Stimulated activated effector memory CD8-positive, alpha-beta T cell treated with anti-CD3 and anti-CD28 coated beads, Interleukin-12 subunit alpha, Interleukin-12 subunit beta, amount 100 ng/mL, for 72 hours (primary cell): ENCODE measurements around the gene UBB.

Experiments
- ATAC-seq: fragments of 150-1000 bp; cut with Tn5 transposase; 2 replicates; pipeline ENCODE4 v1.10.0; 2021
- DNase-seq, 2 donors: peaks; one replicate each; pipeline ENCODE4 v3.0.0; 2021 to 2022; ENCODE audit warnings: low spot score in 2 of 2
- H3K27ac Mint-ChIP-seq: one replicate; pipeline ENCODE4 v1.8.0; 2022; ENCODE audit warnings: mild to moderate bottlenecking, mixed read lengths
- H3K36me3 Mint-ChIP-seq: one replicate; pipeline ENCODE4 v1.8.0; 2022; ENCODE audit warnings: mild to moderate bottlenecking, mixed read lengths
- H3K4me1 Mint-ChIP-seq: one replicate; pipeline ENCODE4 v1.8.0; 2022; ENCODE audit warnings: mixed read lengths
- H3K4me3 Mint-ChIP-seq: one replicate; pipeline ENCODE4 v1.8.0; 2022; ENCODE audit warnings: mild to moderate bottlenecking, mixed read lengths
- H3K9me3 Mint-ChIP-seq: one replicate; pipeline ENCODE4 v1.8.0; 2022; ENCODE audit warnings: mixed read lengths

The UBB gene

DNA sequence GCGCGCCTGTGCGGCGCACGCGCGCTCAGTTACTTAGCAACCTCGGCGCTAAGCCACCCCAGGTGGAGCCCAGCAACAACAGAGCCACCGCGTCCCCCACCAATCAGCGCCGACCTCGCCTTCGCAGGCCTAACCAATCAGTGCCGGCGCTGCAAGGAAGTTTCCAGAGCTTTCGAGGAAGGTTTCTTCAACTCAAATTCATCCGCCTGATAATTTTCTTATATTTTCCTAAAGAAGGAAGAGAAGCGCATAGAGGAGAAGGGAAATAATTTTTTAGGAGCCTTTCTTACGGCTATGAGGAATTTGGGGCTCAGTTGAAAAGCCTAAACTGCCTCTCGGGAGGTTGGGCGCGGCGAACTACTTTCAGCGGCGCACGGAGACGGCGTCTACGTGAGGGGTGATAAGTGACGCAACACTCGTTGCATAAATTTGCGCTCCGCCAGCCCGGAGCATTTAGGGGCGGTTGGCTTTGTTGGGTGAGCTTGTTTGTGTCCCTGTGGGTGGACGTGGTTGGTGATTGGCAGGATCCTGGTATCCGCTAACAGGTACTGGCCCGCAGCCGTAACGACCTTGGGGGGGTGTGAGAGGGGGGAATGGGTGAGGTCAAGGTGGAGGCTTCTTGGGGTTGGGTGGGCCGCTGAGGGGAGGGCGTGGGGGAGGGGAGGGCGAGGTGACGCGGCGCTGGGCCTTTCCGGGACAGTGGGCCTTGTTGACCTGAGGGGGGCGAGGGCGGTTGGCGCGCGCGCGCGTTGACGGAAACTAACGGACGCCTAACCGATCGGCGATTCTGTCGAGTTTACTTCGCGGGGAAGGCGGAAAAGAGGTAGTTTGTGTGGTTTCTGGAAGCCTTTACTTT lies at the start of gene UBB:
TSS of gene UBB (plus strand) at position 452 of the 856 bp plus-strand sequence. CDS start 817 bp downstream, outside the sequence.
- peak within 1 kb of the TSS; percentile 96 for H3K4me3 Mint-ChIP-seq
- H3K36me3 Mint-ChIP-seq: peaks cover 40% of the 10 kb centered on the region
- peak; percentile 98 for ATAC-seq
- H3K9me3 Mint-ChIP-seq: no peaks in the 10 kb centered on the region
- H3K4me1 Mint-ChIP-seq: peaks cover 39% of the 10 kb centered on the region
- peak within 1 kb of the TSS; percentile 100 for H3K27ac Mint-ChIP-seq
- DNase-seq: peak; percentile 79 to 96

DNA sequence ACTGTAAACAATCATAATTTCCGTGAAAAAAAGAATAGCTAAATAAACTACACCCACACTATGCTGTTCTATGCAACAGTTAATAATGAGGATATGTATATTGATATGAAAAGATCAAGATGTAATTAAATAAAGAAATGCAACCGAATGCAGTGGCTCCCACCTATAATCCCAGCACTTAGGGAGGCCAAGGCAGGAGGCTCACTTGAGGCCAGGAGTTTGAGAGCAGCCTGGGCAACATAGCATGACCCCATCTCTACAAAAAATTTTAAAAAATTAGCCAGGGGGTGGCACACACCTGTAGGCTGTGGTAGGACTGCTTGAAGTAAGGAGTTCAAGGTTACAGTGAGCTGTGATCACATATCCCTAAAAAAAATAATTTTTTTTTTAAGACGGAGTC lies 42.5 kb upstream of the UBB start:
- no peak for ATAC-seq
- Mint-ChIP-seq H3K27ac (no peak overlapping the region), H3K9me3 (no peaks in the 10 kb centered on the region), H3K4me1 (no peaks in the 10 kb centered on the region), H3K4me3 (no peak overlapping the region), H3K36me3 (peaks cover 11% of the 10 kb centered on the region)
- DNase-seq: no peak

DNA sequence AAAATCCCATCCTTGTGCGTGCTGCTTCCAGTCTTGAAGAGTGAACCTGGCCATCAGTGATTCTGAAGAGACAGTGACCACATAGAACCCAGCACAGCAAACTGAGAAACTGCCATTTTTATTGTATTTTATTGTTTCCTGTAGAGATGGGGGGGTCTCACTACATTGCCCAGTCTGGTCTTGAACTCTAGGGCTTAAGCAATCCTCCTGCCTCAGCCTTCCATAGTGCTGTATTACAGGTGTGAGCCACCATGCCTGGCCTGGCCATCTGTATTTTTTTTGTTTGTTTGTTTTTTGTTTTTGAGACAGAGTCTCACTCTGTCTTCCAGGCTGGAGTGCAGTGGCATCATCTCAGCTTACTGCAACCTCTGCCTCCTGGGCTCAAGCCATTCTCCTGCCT lies 41.5 kb upstream of the UBB start:
- Mint-ChIP-seq H3K27ac (no peak overlapping the region), H3K36me3 (peaks cover 17% of the 10 kb centered on the region)

DNA sequence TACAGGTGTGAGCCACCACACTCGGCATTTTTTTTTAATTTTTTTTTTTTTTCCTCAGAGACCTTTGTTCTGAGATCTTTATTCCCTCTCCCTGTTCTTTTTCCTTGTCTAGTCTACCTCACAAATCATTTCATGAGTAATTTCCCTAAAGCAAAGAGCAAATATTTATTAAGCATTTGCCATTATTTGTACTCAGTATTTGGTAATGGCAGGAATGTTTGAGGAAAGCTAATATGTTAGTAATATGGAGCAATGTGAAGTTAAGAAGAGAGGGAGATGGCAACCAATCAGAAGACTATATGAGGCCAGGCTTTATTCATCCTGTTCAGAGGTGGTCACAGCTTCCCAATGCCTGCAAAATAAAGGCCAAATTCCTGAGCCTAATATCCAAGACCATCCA lies 40.9 kb upstream of the UBB start:
- H3K36me3 Mint-ChIP-seq: peaks cover 17% of the 10 kb centered on the region
- DNase-seq (no peak), ATAC-seq (no peak)
- no peaks in the 10 kb centered on the region for H3K4me1 Mint-ChIP-seq
- H3K4me3 Mint-ChIP-seq: no peak overlapping the region
- no peaks in the 10 kb centered on the region for H3K9me3 Mint-ChIP-seq
- H3K27ac Mint-ChIP-seq: no peak overlapping the region

More for the DNA sequence above, 41.5 kb upstream of the UBB start:
- no peak for ATAC-seq
- Mint-ChIP-seq H3K9me3 (no peaks in the 10 kb centered on the region), H3K4me1 (no peaks in the 10 kb centered on the region), H3K4me3 (no peak overlapping the region)
- no peak for DNase-seq

DNA sequence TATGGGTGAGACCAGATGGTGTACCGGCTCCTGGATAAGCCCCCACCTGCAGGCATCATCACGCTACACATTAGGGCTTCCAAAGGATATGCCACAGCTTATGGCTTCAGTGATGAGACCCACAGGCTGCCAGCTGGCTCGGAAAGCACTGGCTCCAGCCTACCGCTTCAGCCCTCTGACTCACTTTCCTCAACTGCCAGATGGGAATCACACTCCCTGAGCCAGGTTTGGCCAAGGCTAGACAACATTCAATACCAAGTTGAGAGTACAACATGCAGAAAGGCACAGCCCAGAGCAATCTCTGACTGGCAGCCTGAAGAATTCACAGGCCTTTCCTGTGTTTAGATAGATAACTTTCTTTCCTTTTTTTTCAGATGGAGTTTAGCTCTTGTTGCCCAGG lies 37.9 kb upstream of the UBB start:
- H3K4me1 Mint-ChIP-seq: no peaks in the 10 kb centered on the region
- H3K4me3 Mint-ChIP-seq: no peak overlapping the region
- no peak overlapping the region for H3K27ac Mint-ChIP-seq
- no peak for ATAC-seq
- no peaks in the 10 kb centered on the region for H3K9me3 Mint-ChIP-seq
- peaks cover 24% of the 10 kb centered on the region for H3K36me3 Mint-ChIP-seq
- DNase-seq: no peak

DNA sequence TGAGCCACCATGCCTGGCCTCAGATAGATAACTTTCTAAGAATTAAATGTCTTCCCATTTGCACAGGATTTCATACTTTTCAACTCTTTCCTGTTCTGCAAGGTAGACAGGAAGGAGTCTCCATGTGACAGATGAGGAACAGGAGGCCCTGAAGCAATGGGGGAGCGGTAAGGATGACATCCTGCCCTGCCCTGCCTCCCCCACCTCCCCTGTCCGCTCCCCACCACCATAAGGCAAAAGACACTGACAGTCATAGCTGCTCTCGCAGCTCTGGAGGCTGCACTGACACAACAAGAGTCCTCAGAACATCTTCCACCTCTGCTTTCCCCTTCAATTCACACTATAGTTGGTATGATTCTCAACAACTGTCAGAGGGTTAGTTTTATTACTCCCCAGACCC lies 37.3 kb upstream of the UBB start:
- no peaks in the 10 kb centered on the region for H3K4me1 Mint-ChIP-seq
- H3K4me3 Mint-ChIP-seq: no peak overlapping the region
- H3K27ac Mint-ChIP-seq: peak overlapping the region; percentile 69
- peaks cover 28% of the 10 kb centered on the region for H3K36me3 Mint-ChIP-seq
- DNase-seq: no peak
- no peaks in the 10 kb centered on the region for H3K9me3 Mint-ChIP-seq
- ATAC-seq: no peak

DNA sequence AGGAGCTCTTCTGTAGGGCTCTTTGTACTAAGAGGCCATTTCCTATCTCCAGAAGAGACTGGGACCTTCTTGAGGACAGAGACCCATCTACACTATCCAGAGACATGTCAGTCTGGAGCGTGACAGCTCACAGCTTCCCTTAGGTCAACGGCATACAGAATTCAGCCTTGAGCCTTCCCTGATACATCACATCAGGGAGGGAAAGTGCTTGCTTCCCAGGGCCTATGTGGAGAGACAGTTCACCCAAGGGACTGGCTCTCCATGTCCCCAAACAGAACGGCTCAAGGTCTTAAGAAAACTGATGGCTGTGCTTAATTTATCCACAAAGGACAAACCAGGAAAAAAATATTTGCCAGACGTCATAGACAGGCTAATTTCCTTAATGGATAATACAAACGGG lies 35.3 kb upstream of the UBB start:
- H3K4me1 Mint-ChIP-seq: no peaks in the 10 kb centered on the region
- H3K4me3 Mint-ChIP-seq: no peak overlapping the region
- ATAC-seq (no peak), DNase-seq (no peak)
- no peaks in the 10 kb centered on the region for H3K9me3 Mint-ChIP-seq
- H3K36me3 Mint-ChIP-seq: peaks cover 42% of the 10 kb centered on the region
- H3K27ac Mint-ChIP-seq: peak overlapping the region; percentile 61

DNA sequence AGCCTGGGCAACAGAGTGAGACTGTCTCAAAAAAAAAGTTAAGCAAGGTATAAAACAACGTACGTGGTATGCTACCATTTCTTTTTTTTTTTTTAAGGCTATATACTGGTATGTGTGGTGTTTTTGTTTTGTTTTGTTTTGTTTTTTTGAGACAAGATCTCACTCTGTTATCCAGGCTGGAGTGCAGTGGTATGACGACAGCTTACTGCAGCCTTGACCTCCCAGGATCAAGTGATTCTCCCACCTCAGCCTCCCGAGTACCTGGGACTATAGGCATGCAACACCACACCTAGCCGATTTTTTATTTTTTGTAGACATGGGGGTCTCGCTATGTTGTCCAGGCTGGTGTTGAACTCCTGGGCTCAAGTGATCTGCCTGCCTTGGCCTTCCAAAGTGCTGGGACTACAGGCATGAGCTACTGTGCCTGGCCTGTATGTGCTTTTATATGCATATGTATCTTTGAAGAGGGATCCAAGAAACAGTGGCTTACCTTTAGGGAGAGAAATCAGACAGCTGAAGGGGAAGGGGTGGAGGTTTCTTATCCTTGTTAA lies 34.1 kb upstream of the UBB start:
- Mint-ChIP-seq H3K36me3 (peaks cover 42% of the 10 kb centered on the region), H3K27ac (no peak overlapping the region), H3K9me3 (no peaks in the 10 kb centered on the region), H3K4me1 (peaks cover 2% of the 10 kb centered on the region), H3K4me3 (no peak overlapping the region)
- DNase-seq: no peak
- no peak for ATAC-seq

DNA sequence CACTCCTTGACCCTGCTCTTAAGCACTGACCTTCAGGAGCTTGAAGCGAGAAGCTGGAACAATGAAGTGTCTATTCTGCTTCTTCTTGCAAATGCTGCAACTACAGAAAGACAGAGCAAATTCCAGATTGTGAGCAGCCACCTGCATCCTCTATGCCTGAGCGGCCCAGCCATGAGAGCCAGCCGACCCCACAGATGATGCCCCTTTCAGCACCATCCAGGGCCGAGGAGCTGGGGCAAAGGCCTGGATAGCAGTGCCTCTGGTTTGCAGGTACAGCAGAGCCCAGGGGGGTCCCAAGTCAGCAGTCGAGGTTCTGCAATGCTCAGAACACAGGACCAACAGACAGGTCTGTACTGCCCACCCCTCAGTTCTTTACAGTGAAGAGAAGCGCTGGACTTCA lies 32.3 kb upstream of the UBB start:
- H3K4me3 Mint-ChIP-seq: no peak overlapping the region
- ATAC-seq (no peak), DNase-seq (no peak)
- no peak overlapping the region for H3K27ac Mint-ChIP-seq
- no peaks in the 10 kb centered on the region for H3K9me3 Mint-ChIP-seq
- H3K4me1 Mint-ChIP-seq: peaks cover 10% of the 10 kb centered on the region
- peaks cover 31% of the 10 kb centered on the region for H3K36me3 Mint-ChIP-seq

DNA sequence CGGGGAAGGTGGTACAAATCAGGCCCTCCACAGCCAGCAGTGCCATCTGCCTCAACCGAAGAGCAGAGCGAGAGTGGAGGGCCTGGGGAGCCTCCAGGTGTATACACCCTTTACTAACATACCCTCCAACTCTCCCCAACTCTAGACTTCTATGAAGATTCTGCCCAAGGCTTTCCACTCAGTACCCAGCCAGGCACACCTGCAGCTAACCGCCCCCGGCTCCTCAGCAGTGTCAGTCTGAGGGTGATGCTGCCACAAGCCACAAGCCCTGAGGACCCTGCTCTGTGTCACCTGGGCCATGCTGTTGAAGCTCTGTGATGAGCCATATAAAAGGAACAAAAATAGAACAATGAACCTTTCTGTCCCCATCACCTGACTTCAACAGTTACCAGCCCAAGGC lies 31.5 kb upstream of the UBB start:
- Mint-ChIP-seq H3K9me3 (no peaks in the 10 kb centered on the region), H3K27ac (peak overlapping the region; percentile 40), H3K4me1 (peaks cover 10% of the 10 kb centered on the region), H3K4me3 (no peak overlapping the region), H3K36me3 (peaks cover 25% of the 10 kb centered on the region)
- DNase-seq (no peak), ATAC-seq (no peak)

DNA sequence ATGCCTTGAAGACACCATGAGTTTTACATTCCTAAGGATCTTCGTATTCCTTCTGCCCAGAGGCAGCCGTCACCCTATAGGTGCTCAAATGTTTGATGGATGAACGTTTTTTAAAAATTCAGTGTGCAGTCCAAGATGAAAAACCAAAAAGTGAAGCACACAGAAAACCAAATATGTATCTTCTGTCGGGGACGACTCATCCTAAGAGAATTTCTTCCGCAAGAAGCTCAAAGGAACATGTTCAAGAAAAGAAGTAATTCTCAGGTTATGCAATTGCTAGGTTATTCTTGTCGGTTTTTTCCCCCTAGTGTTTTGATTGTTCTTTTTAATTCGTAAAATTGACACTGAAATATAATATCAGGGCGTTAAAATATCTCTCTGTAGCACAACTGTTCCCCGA lies 29.1 kb upstream of the UBB start:
- Mint-ChIP-seq H3K4me1 (peaks cover 10% of the 10 kb centered on the region), H3K9me3 (no peaks in the 10 kb centered on the region), H3K4me3 (peak overlapping the region; percentile 85), H3K36me3 (peaks cover 25% of the 10 kb centered on the region), H3K27ac (peak overlapping the region; percentile 29)
- no peak for DNase-seq
- ATAC-seq: no peak

DNA sequence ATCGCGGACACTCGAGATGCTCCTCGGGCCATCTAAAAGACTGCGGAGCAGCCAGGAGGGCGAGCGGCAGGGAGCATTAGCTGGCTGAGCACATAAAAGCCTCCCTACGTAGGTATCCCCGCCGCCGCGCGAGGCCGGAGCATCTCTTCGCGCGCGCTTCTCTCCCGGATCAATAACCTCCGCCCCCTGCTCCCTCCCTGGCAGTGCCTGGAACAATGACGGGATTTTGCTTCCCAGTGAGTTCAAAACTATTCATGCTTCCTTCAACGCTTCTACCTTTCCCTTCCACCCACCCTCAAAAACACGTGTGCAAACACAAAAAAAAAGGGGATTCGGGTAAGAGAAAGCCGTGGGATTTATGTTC lies 28.6 kb upstream of the UBB start:
- Mint-ChIP-seq H3K4me1 (peaks cover 10% of the 10 kb centered on the region), H3K27ac (peak overlapping the region; percentile 29), H3K9me3 (no peaks in the 10 kb centered on the region), H3K36me3 (peaks cover 23% of the 10 kb centered on the region), H3K4me3 (peak overlapping the region; percentile 85)
- DNase-seq (peak in 1 of 2 donors; percentile 62), ATAC-seq (peak; percentile 45)

DNA sequence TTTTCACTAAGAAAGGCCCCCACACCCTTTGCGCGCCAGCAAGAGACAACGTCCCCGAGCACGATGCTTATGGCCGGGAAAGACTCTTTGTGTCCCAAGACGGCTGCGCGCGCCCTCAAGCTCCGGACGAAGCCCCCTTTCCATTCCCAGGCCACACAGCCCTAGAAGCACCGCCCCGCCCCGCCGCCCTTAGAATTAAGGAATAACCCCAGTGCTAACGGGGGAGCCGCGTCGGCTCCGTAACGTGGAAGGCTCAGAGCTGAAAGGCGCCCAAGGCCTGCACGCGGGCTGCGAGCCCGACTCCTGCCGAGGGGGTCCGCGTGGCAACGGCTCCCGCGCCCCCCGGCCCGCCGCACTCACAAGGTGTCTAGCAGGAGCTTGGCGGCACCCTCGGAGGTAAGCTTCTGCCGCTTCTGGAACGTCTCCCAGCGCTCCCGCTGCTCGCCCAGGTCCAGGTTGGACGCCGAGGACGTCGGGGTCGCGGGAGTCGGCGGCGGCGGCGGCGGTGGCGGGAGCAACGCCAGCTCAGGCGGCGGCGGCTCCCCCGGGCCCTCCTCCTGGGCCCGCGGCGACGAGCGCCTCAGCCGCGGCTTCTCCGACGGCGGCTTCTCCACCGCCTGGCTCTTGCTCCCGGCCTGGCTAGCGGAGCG lies 28.1 kb upstream of the UBB start:
- DNase-seq (peak; percentile 41 to 77), ATAC-seq (peak; percentile 80)
- Mint-ChIP-seq H3K4me1 (peaks cover 10% of the 10 kb centered on the region), H3K36me3 (peaks cover 19% of the 10 kb centered on the region), H3K4me3 (peak overlapping the region; percentile 85), H3K9me3 (no peaks in the 10 kb centered on the region), H3K27ac (peak overlapping the region; percentile 29)

DNA sequence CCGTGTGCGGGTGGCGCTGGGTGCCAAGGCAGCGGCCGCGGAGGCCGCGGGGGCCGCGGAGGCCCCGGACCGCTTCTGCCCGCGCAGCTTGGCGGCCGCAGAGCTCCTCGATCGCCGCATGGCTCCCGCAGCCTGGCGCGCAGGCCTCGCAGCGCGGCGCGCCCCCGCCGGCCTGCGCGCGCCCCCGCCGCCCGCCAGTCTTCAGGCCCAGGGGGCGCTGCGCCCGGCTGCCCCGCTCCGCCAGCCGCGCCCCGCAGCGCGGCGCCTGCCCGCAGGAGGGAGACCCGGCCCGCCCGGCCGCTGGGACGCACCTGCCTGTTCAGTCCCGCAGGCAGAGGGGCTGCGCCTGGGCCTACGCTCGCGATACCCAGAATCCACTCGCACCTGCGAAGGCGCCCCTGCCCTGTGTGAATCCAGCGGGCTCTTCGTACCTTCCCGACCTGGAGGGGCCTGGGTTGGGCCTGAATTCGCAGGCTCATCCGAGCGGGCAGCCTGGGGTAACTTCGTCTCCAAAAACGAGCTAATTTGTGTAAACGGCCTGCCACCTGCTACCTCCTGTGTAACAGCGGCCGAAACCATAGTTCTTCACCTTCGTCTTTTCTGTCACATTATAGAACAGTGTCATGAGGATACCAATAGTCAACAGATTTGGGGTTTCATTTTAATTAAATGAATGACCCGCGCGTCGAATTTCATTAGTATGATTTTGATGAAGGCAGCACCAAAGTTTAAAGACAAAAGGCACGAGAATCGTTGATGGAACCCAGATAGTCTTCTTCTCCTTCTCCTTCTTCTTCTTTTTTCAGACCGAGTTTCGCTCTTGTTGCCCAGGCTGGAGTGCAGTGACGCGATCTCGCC lies 27.3 kb upstream of the UBB start, which contains the start of gene CENPV:
TSS of gene CENPV (minus strand) at position 153 of the 858 bp plus-strand sequence. CDS start at position 120, 33 bp downstream.
- no peaks in the 10 kb centered on the region for H3K9me3 Mint-ChIP-seq
- peaks cover 10% of the 10 kb centered on the region for H3K4me1 Mint-ChIP-seq
- peak within 1 kb of the TSS; percentile 85 for H3K4me3 Mint-ChIP-seq
- peak within 1 kb of the TSS; percentile 60 for H3K27ac Mint-ChIP-seq
- DNase-seq (peak; percentile 50 to 76), ATAC-seq (peak; percentile 86)
- H3K36me3 Mint-ChIP-seq: peaks cover 15% of the 10 kb centered on the region

DNA sequence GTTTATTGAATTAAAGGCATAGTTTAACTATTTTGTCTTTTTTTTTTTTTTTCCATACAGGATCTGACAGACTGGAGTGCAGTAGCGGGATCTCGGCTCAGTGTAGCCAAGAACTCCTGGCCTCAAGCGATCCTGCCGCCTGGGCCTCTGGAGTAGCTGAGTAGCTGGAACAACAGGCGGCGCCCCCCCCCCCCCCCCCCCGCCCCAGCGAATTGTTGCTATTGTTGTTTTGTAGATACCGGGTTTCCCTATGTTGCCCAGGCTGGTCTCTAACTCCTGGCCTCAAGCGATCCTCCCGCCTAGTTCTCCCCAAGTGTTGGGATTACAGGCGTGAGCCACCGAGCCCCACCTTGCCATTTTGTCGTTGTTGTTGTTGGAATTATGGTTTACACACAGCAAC lies 26.3 kb upstream of the UBB start:
- Mint-ChIP-seq H3K9me3 (no peaks in the 10 kb centered on the region), H3K4me3 (peak overlapping the region; percentile 85), H3K36me3 (peaks cover 4% of the 10 kb centered on the region), H3K4me1 (peaks cover 10% of the 10 kb centered on the region), H3K27ac (no peak overlapping the region)
- ATAC-seq (no peak), DNase-seq (no peak)
